Endodermal cell (in vitro differentiated cells): Measurements from ENCODE around the gene PPP1CA. TPM values are rescaled to one million over a fixed set of nuclear protein-coding genes. Genes with fewer than 3 reads are reported as not detected.
"Not testable (repeated sequence)": the region's sequence is repeated elsewhere in the genome, so short reads cannot be mapped to it uniquely, and the experiment has no call there.

Experiments used
- DNase-seq: peaks from one replicate; pipeline ENCODE4 v3.0.0-alpha.2; 2017
- H3K27ac ChIP-seq: 2 replicates; pipeline ENCODE4 v1.5.1; 2013; ENCODE audit warnings: mild to moderate bottlenecking, low read depth, low read length, moderate library complexity
- H3K27me3 ChIP-seq: 2 replicates; pipeline ENCODE4 v1.6.1; 2013; ENCODE audit warnings: mild to moderate bottlenecking, low read length, moderate library complexity; ENCODE audit not compliant: insufficient read depth, control insufficient read depth, poor library complexity, severe bottlenecking
- H3K36me3 ChIP-seq: 2 replicates; pipeline ENCODE4 v1.7.0; 2013; ENCODE audit warnings: mild to moderate bottlenecking, low read length, moderate library complexity; ENCODE audit not compliant: control insufficient read depth, insufficient read depth
- H3K4me1 ChIP-seq: one replicate; pipeline ENCODE4 v1.7.0; 2013; ENCODE audit warnings: low read length; ENCODE audit not compliant: control insufficient read depth, insufficient read depth
- H3K4me3 ChIP-seq: 2 replicates; pipeline ENCODE4 v1.5.1; 2013; ENCODE audit warnings: mild to moderate bottlenecking, low read length, moderate library complexity
- H3K9ac ChIP-seq: 2 replicates; pipeline ENCODE4 v1.6.1; 2013; ENCODE audit warnings: mild to moderate bottlenecking, low read length, moderate library complexity; ENCODE audit not compliant: poor library complexity, severe bottlenecking; ENCODE audit errors: extremely low read depth
- H3K9me3 ChIP-seq: 2 replicates; pipeline ENCODE4 v1.6.1; 2013; ENCODE audit warnings: mild to moderate bottlenecking, low read length, moderate library complexity; ENCODE audit not compliant: control insufficient read depth
- H3K27ac Mint-ChIP-seq: 2 replicates; pipeline ENCODE4 v1.8.0; 2020; ENCODE audit warnings: mixed read lengths
- H3K27me3 Mint-ChIP-seq: 2 replicates; pipeline ENCODE4 v1.8.0; 2021; ENCODE audit warnings: mild to moderate bottlenecking, mixed read lengths; ENCODE audit not compliant: insufficient read depth
- H3K36me3 Mint-ChIP-seq: 2 replicates; pipeline ENCODE4 v1.8.0; 2020; ENCODE audit warnings: low read depth, mixed read lengths
- H3K4me1 Mint-ChIP-seq: 2 replicates; pipeline ENCODE4 v1.8.0; 2020; ENCODE audit warnings: mixed read lengths
- H3K4me3 Mint-ChIP-seq: 2 replicates; pipeline ENCODE4 v1.8.0; 2020; ENCODE audit warnings: mild to moderate bottlenecking, moderate library complexity, mixed read lengths
- H3K9me3 Mint-ChIP-seq: 2 replicates; pipeline ENCODE4 v1.8.0; 2020; ENCODE audit warnings: mild to moderate bottlenecking, mixed read lengths
- WGBS, 2 experiments: methylation state at CpG; one replicate each; pipeline versions ENCODE4 v1.1.5 to v1.1.7; 2013; ENCODE audit warnings: missing lambda C conversion rate in 2 of 2, mixed read lengths in 1 of 2; ENCODE audit not compliant: insufficient coverage in 1 of 2, insufficient read length in 1 of 2; 5-methylcytosine and 5-hydroxymethylcytosine counted together
- total RNA-seq, 2 donors: library from RNA; stranded (reverse); fragmentation: NEBNext Ultra II Directional in 1 of 2; extraction: Animal tissue kit (Norgen Biotek cat#: 25700) in 1 of 2; gene quantifications; 2 replicates in 1 of 2; 3 replicates in 1 of 2; pipeline ENCODE4 v1.2.1, GENCODE V29; 2021
- TF ChIP-seq, protein P1 (sequence below): fragments of 200-600 bp; sonication (generic); conservative IDR thresholded peaks from 2 replicates; pipeline ENCODE4 v1.5.0; 2021; ENCODE audit warnings: antibody characterized with exemption, mild to moderate bottlenecking

Gene PPP1CA
- total RNA-seq, 2 donors from 2014 or later = 182 to 212 TPM

DNA sequence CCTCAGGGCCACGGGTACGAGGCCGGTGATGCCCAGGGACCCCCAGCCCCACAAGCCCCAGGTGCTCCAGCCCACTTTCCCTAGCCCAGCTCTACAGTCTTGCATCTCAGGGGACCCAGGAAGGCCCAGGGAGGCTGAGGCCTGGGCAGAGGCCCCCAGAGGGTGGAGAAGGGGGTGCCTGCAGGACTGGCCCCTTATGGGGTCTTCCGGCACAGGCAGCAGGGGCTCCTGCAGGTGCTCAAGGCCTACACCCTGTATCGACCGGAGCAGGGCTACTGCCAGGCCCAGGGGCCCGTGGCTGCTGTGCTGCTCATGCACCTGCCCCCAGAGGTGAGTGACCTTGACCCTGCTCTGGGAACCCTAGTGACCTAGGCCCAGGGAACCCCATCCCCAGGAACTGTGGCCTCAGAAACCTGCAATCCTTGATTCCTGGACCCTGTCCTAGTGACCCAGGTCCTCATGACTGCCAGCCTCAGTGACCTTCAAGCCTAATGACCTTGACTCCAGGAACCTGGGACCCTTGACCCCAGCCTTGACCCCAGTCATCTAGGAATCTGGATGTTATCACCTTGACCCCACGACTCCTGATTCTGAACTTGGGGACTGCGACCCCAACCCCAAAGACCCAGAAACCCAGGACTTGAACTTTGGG, 4.2 kb upstream of the PPP1CA start:
- Mint-ChIP-seq H3K9me3 (no peaks in the 10 kb centered on the region), H3K4me3 (no peak overlapping the region), H3K4me1 (peaks cover under 1% of the 10 kb centered on the region), H3K27me3 (peaks cover 5% of the 10 kb centered on the region), H3K36me3 (no peaks in the 10 kb centered on the region), H3K27ac (no peak overlapping the region)
- Histone ChIP-seq H3K36me3 (no peaks in the 10 kb centered on the region), H3K27ac (no peak overlapping the region), H3K4me3 (no peak overlapping the region), H3K4me1 (peaks cover 8% of the 10 kb centered on the region), H3K9me3 (no peaks in the 10 kb centered on the region), H3K27me3 (no peaks in the 10 kb centered on the region), H3K9ac (no peak overlapping the region)
- DNase-seq = no peak
- 92 to 98% methylated on average over 5 to 9 of the region's 9 CpGs for WGBS, 2 experiments
- TF ChIP-seq, protein P1, sequence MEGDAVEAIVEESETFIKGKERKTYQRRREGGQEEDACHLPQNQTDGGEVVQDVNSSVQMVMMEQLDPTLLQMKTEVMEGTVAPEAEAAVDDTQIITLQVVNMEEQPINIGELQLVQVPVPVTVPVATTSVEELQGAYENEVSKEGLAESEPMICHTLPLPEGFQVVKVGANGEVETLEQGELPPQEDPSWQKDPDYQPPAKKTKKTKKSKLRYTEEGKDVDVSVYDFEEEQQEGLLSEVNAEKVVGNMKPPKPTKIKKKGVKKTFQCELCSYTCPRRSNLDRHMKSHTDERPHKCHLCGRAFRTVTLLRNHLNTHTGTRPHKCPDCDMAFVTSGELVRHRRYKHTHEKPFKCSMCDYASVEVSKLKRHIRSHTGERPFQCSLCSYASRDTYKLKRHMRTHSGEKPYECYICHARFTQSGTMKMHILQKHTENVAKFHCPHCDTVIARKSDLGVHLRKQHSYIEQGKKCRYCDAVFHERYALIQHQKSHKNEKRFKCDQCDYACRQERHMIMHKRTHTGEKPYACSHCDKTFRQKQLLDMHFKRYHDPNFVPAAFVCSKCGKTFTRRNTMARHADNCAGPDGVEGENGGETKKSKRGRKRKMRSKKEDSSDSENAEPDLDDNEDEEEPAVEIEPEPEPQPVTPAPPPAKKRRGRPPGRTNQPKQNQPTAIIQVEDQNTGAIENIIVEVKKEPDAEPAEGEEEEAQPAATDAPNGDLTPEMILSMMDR = no peak

DNA sequence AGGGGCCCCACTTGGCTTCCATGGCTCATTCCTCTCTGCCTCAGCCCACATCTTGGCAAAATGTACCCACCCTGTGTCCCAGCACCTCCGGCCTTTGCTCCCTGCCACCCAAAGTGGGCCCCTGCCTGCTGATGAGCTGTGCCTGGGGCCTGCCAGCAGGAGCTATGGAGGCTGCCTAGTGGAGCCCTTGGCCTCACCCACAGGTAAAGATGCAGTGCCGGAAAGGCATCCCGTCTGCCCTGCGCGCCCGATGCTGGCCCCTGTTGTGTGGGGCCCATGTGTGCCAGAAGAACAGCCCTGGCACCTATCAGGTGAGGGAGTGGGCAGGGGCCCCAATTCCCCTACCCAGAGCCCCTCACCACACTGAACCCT, 3.5 kb upstream of the PPP1CA start:
- H3K9ac ChIP-seq = no peak overlapping the region
- 95% methylated on average over 6 of the region's 6 CpGs; no CpG with 5 or more reads in 1 of the 2 experiments for WGBS, 2 experiments
- H3K4me1 Mint-ChIP-seq = peaks cover 6% of the 10 kb centered on the region

DNA sequence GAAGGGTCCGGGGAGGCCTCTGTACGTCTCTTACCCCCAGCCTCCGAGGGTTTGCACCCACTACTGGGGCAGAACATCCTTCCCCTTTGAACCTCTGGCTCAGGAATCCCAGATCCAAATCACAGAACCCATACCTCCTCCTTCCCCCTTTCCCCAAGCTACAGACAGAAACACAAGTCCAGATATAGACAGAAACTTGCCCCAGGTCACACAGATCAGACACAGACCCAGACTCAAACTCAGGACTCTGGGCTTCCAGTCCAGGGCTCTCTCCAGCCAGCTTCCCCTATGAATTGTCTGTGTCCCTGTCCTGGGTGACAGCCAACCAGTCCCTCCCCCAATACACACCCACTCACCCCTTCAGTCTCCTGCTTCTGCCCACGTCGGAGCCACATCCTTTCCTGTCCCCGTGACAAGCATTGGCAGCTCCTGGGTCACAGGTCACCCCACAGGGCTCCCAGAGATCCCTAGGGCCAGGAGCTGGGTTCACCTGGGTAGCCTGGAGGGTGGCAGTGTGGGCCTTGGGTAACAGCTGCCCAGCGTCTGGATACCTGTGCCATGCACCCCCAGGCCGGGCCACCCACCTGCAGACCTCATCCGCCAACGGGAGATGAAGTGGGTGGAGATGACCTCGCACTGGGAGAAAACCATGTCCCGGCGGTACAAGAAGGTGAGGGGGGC, 3.0 kb upstream of the PPP1CA start:
- TF ChIP-seq, protein P1 = no peak
- Histone ChIP-seq H3K27ac (no peak overlapping the region), H3K27me3 (no peaks in the 10 kb centered on the region), H3K9ac (no peak overlapping the region), H3K4me3 (no peak overlapping the region), H3K36me3 (peaks cover 8% of the 10 kb centered on the region), H3K9me3 (no peaks in the 10 kb centered on the region), H3K4me1 (peaks cover 10% of the 10 kb centered on the region)
- H3K27ac Mint-ChIP-seq = no peak overlapping the region
- peaks cover 5% of the 10 kb centered on the region for H3K27me3 Mint-ChIP-seq
- H3K4me1 Mint-ChIP-seq = peaks cover 8% of the 10 kb centered on the region
- DNase-seq = no peak
- peaks cover 8% of the 10 kb centered on the region for H3K36me3 Mint-ChIP-seq
- H3K9me3 Mint-ChIP-seq = no peaks in the 10 kb centered on the region
- no peak overlapping the region for H3K4me3 Mint-ChIP-seq
- WGBS, 2 experiments = 95 to 100% methylated on average over 4 to 13 of the region's 13 CpGs

More for the DNA sequence above, 3.5 kb upstream of the PPP1CA start:
- H3K4me3 ChIP-seq = no peak overlapping the region
- no peak overlapping the region for H3K27ac ChIP-seq
- DNase-seq = no peak
- H3K27me3 ChIP-seq = no peaks in the 10 kb centered on the region
- H3K27ac Mint-ChIP-seq = no peak overlapping the region
- peaks cover 6% of the 10 kb centered on the region for H3K36me3 Mint-ChIP-seq
- no peaks in the 10 kb centered on the region for H3K9me3 ChIP-seq
- peaks cover 8% of the 10 kb centered on the region for H3K4me1 ChIP-seq
- H3K4me3 Mint-ChIP-seq = no peak overlapping the region
- H3K9me3 Mint-ChIP-seq = no peaks in the 10 kb centered on the region
- peaks cover 5% of the 10 kb centered on the region for H3K36me3 ChIP-seq
- peaks cover 5% of the 10 kb centered on the region for H3K27me3 Mint-ChIP-seq
- TF ChIP-seq, protein P1 = no peak

DNA sequence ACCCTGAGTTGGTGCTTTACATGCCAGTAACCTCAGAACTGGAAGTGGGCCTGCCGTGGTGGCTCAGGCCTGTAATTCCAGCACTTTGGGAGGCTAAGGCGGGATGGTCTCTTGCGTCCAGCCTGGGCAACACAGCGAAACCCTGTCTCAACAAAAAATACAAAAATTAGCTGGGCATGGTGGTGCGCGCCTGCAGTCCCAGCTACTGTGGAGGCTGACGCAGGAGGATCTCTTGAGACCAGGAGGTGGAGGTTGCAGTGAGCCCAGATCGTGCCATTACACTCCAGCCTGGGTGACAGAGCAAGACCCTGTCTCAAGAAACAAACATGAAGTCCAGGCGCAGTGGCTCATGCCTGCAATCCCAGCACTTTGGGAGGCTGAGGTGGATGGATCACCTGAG, 1.4 kb upstream of the PPP1CA start:
- H3K27ac Mint-ChIP-seq, H3K27me3 Mint-ChIP-seq, H3K4me1 ChIP-seq, H3K4me3 Mint-ChIP-seq, H3K9ac ChIP-seq, H3K4me1 Mint-ChIP-seq, H3K9me3 ChIP-seq, DNase-seq, H3K4me3 ChIP-seq, H3K27ac ChIP-seq, H3K9me3 Mint-ChIP-seq, H3K27me3 ChIP-seq: not testable (repeated sequence)
- peaks cover 20% of the 10 kb centered on the region for H3K36me3 ChIP-seq
- peaks cover 19% of the 10 kb centered on the region for H3K36me3 Mint-ChIP-seq
- WGBS, 2 experiments = 93 to 96% methylated on average over 9 of the region's 9 CpGs

DNA sequence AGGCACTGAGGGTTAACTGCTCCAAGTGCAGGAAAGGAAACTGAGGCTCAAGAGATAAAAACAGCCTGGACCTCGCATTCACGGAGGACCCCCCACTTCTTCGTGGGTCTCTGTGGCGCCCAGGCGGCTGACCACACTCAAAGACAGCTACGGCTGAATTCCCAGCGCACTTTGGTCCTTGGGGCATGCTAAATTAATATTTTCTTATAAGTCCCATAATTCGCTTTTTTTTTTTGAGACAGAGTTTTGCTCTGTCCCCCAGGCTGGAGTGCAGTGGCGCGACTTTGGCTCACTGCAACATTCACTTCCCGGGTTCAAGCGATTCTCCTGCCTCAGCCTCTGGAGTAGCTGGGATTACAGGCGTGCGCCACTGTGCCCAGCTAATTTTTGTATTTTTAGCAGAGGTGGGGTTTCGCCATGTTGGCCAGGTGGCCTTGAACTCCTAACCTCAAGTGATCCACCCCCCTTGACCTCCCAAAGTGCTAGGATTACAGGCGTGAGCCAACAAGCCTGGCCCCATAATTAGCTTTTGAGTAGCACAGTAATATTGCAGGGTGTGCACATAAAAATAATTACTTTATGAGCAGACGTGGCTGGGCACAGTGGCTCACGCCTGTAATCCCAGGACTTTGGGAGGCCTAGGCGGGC, 658 bp upstream of the PPP1CA start:
- Mint-ChIP-seq H3K4me3 (peak overlapping the region; percentile 66), H3K36me3 (peaks cover 26% of the 10 kb centered on the region)
- not testable (repeated sequence) for H3K27ac ChIP-seq, DNase-seq, H3K9me3 Mint-ChIP-seq, H3K4me1 ChIP-seq, H3K27me3 ChIP-seq, H3K27ac Mint-ChIP-seq, H3K27me3 Mint-ChIP-seq, H3K9ac ChIP-seq, H3K9me3 ChIP-seq, H3K4me1 Mint-ChIP-seq, H3K4me3 ChIP-seq
- H3K36me3 ChIP-seq = peaks cover 28% of the 10 kb centered on the region
- WGBS, 2 experiments = 87 to 89% methylated on average over 18 to 19 of the region's 19 CpGs
